Smooth muscle cell (in vitro differentiated cells): ENCODE data around the gene DCAF4L1. TPM values are rescaled to one million over a fixed set of nuclear protein-coding genes. Genes with fewer than 3 reads are reported as not detected.

Experiments
- DNase-seq: peaks from one replicate; lab custom pipeline; 2025; ENCODE audit not compliant: unreplicated experiment; lab: John Stamatoyannopoulos, UW
- H2AFZ ChIP-seq: fragments of 200-600 bp; sonication (generic); 2 replicates; pipeline ENCODE4 v1.6.0; 2016; ENCODE audit warnings: antibody characterized with exemption, low read depth, mild to moderate bottlenecking
- H3F3A ChIP-seq: fragments of 200-600 bp; sonication (generic); 2 replicates; pipeline ENCODE4 v1.6.0; 2017; ENCODE audit warnings: antibody characterized with exemption, low read depth
- H3K27ac ChIP-seq: fragments of 200-600 bp; sonication (generic); 2 replicates; pipeline ENCODE4 v1.5.1; 2016; ENCODE audit warnings: low read depth, mild to moderate bottlenecking
- H3K27me3 ChIP-seq: fragments of 200-600 bp; sonication (generic); 2 replicates; pipeline ENCODE4 v1.6.1; 2016; ENCODE audit warnings: low read depth, mild to moderate bottlenecking
- H3K36me3 ChIP-seq: fragments of 200-600 bp; sonication (generic); 2 replicates; pipeline ENCODE4 v1.5.1; 2016; ENCODE audit warnings: low read depth
- H3K4me1 ChIP-seq: fragments of 200-600 bp; sonication (generic); 2 replicates; pipeline ENCODE4 v1.5.1; 2016; ENCODE audit warnings: low read depth
- H3K4me2 ChIP-seq: fragments of 200-600 bp; sonication (generic); 2 replicates; pipeline ENCODE4 v1.6.0; 2016; ENCODE audit warnings: mild to moderate bottlenecking
- H3K4me3 ChIP-seq: fragments of 200-600 bp; sonication (generic); 2 replicates; pipeline ENCODE4 v1.5.1; 2016; ENCODE audit warnings: mild to moderate bottlenecking
- H3K79me2 ChIP-seq: fragments of 200-600 bp; sonication (generic); 2 replicates; pipeline ENCODE4 v1.6.0; 2016; ENCODE audit warnings: low read depth, mild to moderate bottlenecking
- H3K9ac ChIP-seq: fragments of 200-600 bp; sonication (generic); 2 replicates; pipeline ENCODE4 v1.6.0; 2016; ENCODE audit warnings: low read depth
- H3K9me3 ChIP-seq: fragments of 200-600 bp; sonication (generic); replicated peaks from 2 replicates; pipeline ENCODE4 v1.5.1; 2016; ENCODE audit warnings: low read depth
- H4K20me1 ChIP-seq: fragments of 200-600 bp; sonication (generic); 2 replicates; pipeline ENCODE4 v1.6.0; 2016; ENCODE audit warnings: low read depth
- CTCF ChIP-seq: fragments of 200-600 bp; sonication (generic); IDR thresholded peaks from 2 replicates; pipeline ENCODE4 v1.5.1; 2017; ENCODE audit warnings: borderline replicate concordance, mild to moderate bottlenecking, antibody characterized with exemption; ENCODE audit not compliant: insufficient read depth, poor library complexity, severe bottlenecking
- WGBS: methylation state at CpG from one replicate; pipeline ENCODE4 v1.1.7; 2016; ENCODE audit warnings: low lambda C conversion rate; 5-methylcytosine and 5-hydroxymethylcytosine counted together
- polyA plus RNA-seq: library from polyadenylated mRNA; unstranded; fragments of >200 nt; fragmentation: Nextera tagmentation; extraction: Ambion mirVana; gene quantifications from 2 replicates; pipeline ENCODE4 v1.2.1, GENCODE V29; 2016
- total RNA-seq: library from RNA; depleted of rRNA; stranded (reverse); fragments of >200 nt; gene quantifications from 2 replicates; pipeline ENCODE4 v1.2.3, GENCODE V29; 2014

Gene DCAF4L1
- total and polyA plus RNA-seq, 2 experiments from 2014 or later = 0.11 to 0.31 TPM

- TF ChIP-seq CTCF = no peak
- no peak overlapping the region for H3K4me3 ChIP-seq
- no peak overlapping the region for H3K9ac ChIP-seq
- H3K9me3 ChIP-seq = no peaks in the 10 kb centered on the region
- H2AFZ ChIP-seq = no peak overlapping the region
- H3K27ac ChIP-seq = no peak overlapping the region
- H4K20me1 ChIP-seq = peaks cover 82% of the 10 kb centered on the region
- 97% methylated on average over 3 of the region's 3 CpGs for WGBS
- H3K4me1 ChIP-seq = no peaks in the 10 kb centered on the region
- no peak for DNase-seq
- no peak overlapping the region for H3K4me2 ChIP-seq
- H3F3A ChIP-seq = no peaks in the 10 kb centered on the region
- H3K27me3 ChIP-seq = no peaks in the 10 kb centered on the region
- H3K36me3 ChIP-seq = no peaks in the 10 kb centered on the region
- peaks cover 65% of the 10 kb centered on the region for H3K79me2 ChIP-seq
Measured at GRCh38 chr4:41998019-41998418, 16.5 kb downstream of the DCAF4L1 start.

- H3K4me2 ChIP-seq = no peak overlapping the region
- no peak for DNase-seq
- no peaks in the 10 kb centered on the region for H3K36me3 ChIP-seq
- H3K4me1 ChIP-seq = no peaks in the 10 kb centered on the region
- H3K79me2 ChIP-seq = peaks cover 68% of the 10 kb centered on the region
- peaks cover 84% of the 10 kb centered on the region for H4K20me1 ChIP-seq
- no peak overlapping the region for H3K9ac ChIP-seq
- H3K9me3 ChIP-seq = no peaks in the 10 kb centered on the region
- no peaks in the 10 kb centered on the region for H3K27me3 ChIP-seq
- H3K27ac ChIP-seq = no peak overlapping the region
- no peaks in the 10 kb centered on the region for H3F3A ChIP-seq
- TF ChIP-seq CTCF = no peak
- no peak overlapping the region for H2AFZ ChIP-seq
- H3K4me3 ChIP-seq = no peak overlapping the region
Measured at GRCh38 chr4:41999321-41999720, 17.8 kb downstream of the DCAF4L1 start.

- no peak for TF ChIP-seq CTCF
- WGBS = 97% methylated on average over 3 of the region's 3 CpGs
- Histone ChIP-seq H4K20me1 (peaks cover 78% of the 10 kb centered on the region), H3K36me3 (no peaks in the 10 kb centered on the region), H3K27ac (no peak overlapping the region), H3K9ac (no peak overlapping the region), H3K4me3 (no peak overlapping the region), H3K4me2 (no peak overlapping the region), H3K9me3 (no peaks in the 10 kb centered on the region), H3F3A (no peaks in the 10 kb centered on the region), H3K27me3 (no peaks in the 10 kb centered on the region), H3K79me2 (peaks cover 51% of the 10 kb centered on the region), H2AFZ (no peak overlapping the region), H3K4me1 (no peaks in the 10 kb centered on the region)
- DNase-seq = no peak
Measured at GRCh38 chr4:42008011-42008786, 26.6 kb downstream of the DCAF4L1 start.

- 83% methylated on average over 2 of the region's 2 CpGs for WGBS
- H3K9ac ChIP-seq = no peak overlapping the region
- DNase-seq = no peak
- H3K4me3 ChIP-seq = no peak overlapping the region
- H3K27me3 ChIP-seq = no peaks in the 10 kb centered on the region
- H2AFZ ChIP-seq = no peak overlapping the region
- H3K9me3 ChIP-seq = no peaks in the 10 kb centered on the region
- no peaks in the 10 kb centered on the region for H3F3A ChIP-seq
- peaks cover 19% of the 10 kb centered on the region for H3K79me2 ChIP-seq
- H3K27ac ChIP-seq = no peak overlapping the region
- H3K4me1 ChIP-seq = no peaks in the 10 kb centered on the region
- no peaks in the 10 kb centered on the region for H3K36me3 ChIP-seq
- peaks cover 53% of the 10 kb centered on the region for H4K20me1 ChIP-seq
- TF ChIP-seq CTCF = no peak
- H3K4me2 ChIP-seq = no peak overlapping the region
Measured at GRCh38 chr4:42015438-42015837, 33.9 kb downstream of the DCAF4L1 start.
